ENCODE data around the gene TTC1. TPM values are rescaled to one million over a fixed set of nuclear protein-coding genes. Genes with fewer than 3 reads are reported as not detected.

The TTC1 gene
- total and polyA plus RNA-seq, 2 of the 8 experiments (the other 6 are each of a cell fraction or from before 2014, with no cell fraction given) = 25.1 to 63.9 TPM

DNA sequence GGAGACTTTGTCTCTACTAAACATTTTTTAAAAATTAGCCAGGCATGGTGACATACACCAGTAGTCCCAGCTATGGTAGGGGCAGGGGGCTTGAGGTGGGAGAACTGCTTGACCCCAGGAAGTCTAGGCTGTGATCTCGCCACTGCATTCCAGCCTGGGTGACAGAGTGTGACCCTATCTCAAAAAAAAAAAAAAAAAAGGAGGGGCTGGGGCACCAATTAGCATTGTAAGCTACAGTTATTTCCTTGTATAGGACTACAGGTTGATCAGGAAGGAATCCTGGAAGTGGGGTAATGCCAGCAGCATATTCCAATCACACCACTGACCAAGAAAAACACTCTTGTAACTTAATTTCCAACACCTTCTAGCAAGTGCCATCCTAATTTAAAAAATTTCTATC, 78.3 kb downstream of the TTC1 start:
- Histone ChIP-seq H3K79me2 (ENCODE audit: control insufficient read depth in 1 of 2, insufficient read depth in 2 of 2, low read length in 2 of 2) (peaks cover 0 to 2% of the 10 kb centered on the region in 2 experiments; a peak in 1 of 4 replicates), H3K4me2 (ENCODE audit: insufficient read depth in 1 of 2, low read depth in 2 of 2, low read length in 2 of 2) (no peak overlapping the region), H2BK12ac (ENCODE audit: low read depth, low read length) (no peak overlapping the region), H3K56ac (replicated peaks; ENCODE audit: insufficient read length, low read depth, low read length) (no peak overlapping the region), H2BK15ac (ENCODE audit: low read length) (no peak overlapping the region), H2BK120ac (replicated peaks; ENCODE audit: low read depth, low read length) (no peak overlapping the region), H3K18ac (ENCODE audit: extremely low read depth, low read length) (no peak overlapping the region), H3K4ac (replicated peaks; ENCODE audit: insufficient read length, low read depth, low read length) (no peak overlapping the region), H4K91ac (replicated peaks; ENCODE audit: insufficient read length, low read length) (no peak overlapping the region), H3K79me1 (ENCODE audit: low read depth, low read length) (no peaks in the 10 kb centered on the region; the same call in 1 of the 2 replicates), H4K8ac (ENCODE audit: extremely low read depth, insufficient read depth, low read length) (no peak overlapping the region), H4K5ac (ENCODE audit: insufficient read length, low read depth, low read length) (no peak overlapping the region), H3K27ac (ENCODE audit: low read depth, low read length) (no peak overlapping the region), H2BK5ac (ENCODE audit: low read depth, low read length) (no peak overlapping the region), H3K14ac (ENCODE audit: insufficient read length) (no peak overlapping the region), H4K20me1 (replicated peaks in 1 of 2; ENCODE audit: control insufficient read depth in 1 of 2, insufficient read depth in 2 of 2, low read length in 2 of 2) (no peaks in the 10 kb centered on the region), H2AK5ac (ENCODE audit: low read depth, low read length) (no peak overlapping the region), H3K27me3 (replicated peaks in 1 of 4; ENCODE audit: control insufficient read depth in 3 of 4, extremely low read depth in 1 of 4, insufficient read depth in 3 of 4, low read length in 3 of 4) (no peaks in the 10 kb centered on the region), H3K23me2 (ENCODE audit: low read depth, low read length) (no peaks in the 10 kb centered on the region), H3K4me1 (replicated peaks in 1 of 4; ENCODE audit: control insufficient read depth in 3 of 4, insufficient read depth in 4 of 4, low read length in 3 of 4) (peaks cover 0 to 8% (median 0%) of the 10 kb centered on the region in 4 experiments; a peak in 2 of 7 replicates), H3K9me3 (ENCODE audit: insufficient read depth in 2 of 2, low read depth in 1 of 2, low read length in 1 of 2) (no peaks in the 10 kb centered on the region), H3K4me3 (ENCODE audit: extremely low read depth in 1 of 4, insufficient read depth in 2 of 4, low read depth in 3 of 4, low read length in 4 of 4) (no peak overlapping the region), H3K23ac (ENCODE audit: insufficient read length) (no peak overlapping the region), H2BK20ac (ENCODE audit: low read length) (no peak overlapping the region), H2AFZ (ENCODE audit: low read length) (no peak overlapping the region), H3K9ac (replicated peaks in 1 of 4; ENCODE audit: extremely low read depth in 1 of 4, low read depth in 3 of 4, low read length in 3 of 4) (no peak overlapping the region), H3K36me3 (ENCODE audit: control insufficient read depth in 2 of 4, insufficient read depth in 4 of 4, low read length in 3 of 4) (peaks cover 0 to 14% (median 1%) of the 10 kb centered on the region in 4 experiments; a peak in 3 of 8 replicates)
- WGBS, 2 experiments (ENCODE audit: extremely low coverage in 1 of 2, insufficient coverage in 1 of 2, insufficient read length in 1 of 2, insufficient replicate concordance in 2 of 2, low coverage in 1 of 2, low lambda C conversion rate in 2 of 2, missing lambda C conversion rate in 1 of 2) = 54% methylated on average over 1 of the region's 1 CpG; no CpG with 5 or more reads in 1 of the 2 experiments
- no peak for FAIRE-seq
- no peak for DNase-seq (ENCODE audit: low read depth in 1 of 2, low spot score in 2 of 2)
- POLR2A ChIA-PET (ENCODE audit: partially characterized antibody) = interaction anchor here (1.0 to 1.2 kb wide), 2 partner anchors 16 to 20 kb away, joined by 3 read pairs; no protein-coding TSS in a partner anchor
- CTCF ChIA-PET (ENCODE audit: partially characterized antibody) = interaction anchor here (0.6 to 1.6 kb wide), 3 partner anchors 65 to 258 kb away, joined by 3 to 7 read pairs (median 3); no protein-coding TSS in a partner anchor
- TF ChIP-seq CHD2 (IDR thresholded peaks at IDR 0.05; ENCODE audit: low read length) = no peak
- TF ChIP-seq SP1 (IDR thresholded peaks at IDR 0.05; ENCODE audit: low read depth, low read length) = no peak
- TF ChIP-seq SP4 (IDR thresholded peaks at IDR 0.05; ENCODE audit: low read length) = no peak
- TF ChIP-seq TBP (IDR thresholded peaks at IDR 0.05; ENCODE audit: low read depth, low read length) = no peak
- TF ChIP-seq POU5F1 (IDR thresholded peaks at IDR 0.05; ENCODE audit: low read depth, low read length) = no peak
- TF ChIP-seq TEAD4 (IDR thresholded peaks at IDR 0.05; ENCODE audit: low read depth, low read length) = no peak
- TF ChIP-seq BACH1 (IDR thresholded peaks at IDR 0.05; ENCODE audit: low read length) = no peak
- no peak for TF ChIP-seq HDAC2 (IDR thresholded peaks at IDR 0.05; ENCODE audit: borderline replicate concordance in 1 of 2, low read depth in 2 of 2, low read length in 2 of 2)
- no peak for TF ChIP-seq BCL11A (IDR thresholded peaks at IDR 0.05; ENCODE audit: low read depth in 2 of 2, low read length in 2 of 2)
- TF ChIP-seq, protein P1, sequence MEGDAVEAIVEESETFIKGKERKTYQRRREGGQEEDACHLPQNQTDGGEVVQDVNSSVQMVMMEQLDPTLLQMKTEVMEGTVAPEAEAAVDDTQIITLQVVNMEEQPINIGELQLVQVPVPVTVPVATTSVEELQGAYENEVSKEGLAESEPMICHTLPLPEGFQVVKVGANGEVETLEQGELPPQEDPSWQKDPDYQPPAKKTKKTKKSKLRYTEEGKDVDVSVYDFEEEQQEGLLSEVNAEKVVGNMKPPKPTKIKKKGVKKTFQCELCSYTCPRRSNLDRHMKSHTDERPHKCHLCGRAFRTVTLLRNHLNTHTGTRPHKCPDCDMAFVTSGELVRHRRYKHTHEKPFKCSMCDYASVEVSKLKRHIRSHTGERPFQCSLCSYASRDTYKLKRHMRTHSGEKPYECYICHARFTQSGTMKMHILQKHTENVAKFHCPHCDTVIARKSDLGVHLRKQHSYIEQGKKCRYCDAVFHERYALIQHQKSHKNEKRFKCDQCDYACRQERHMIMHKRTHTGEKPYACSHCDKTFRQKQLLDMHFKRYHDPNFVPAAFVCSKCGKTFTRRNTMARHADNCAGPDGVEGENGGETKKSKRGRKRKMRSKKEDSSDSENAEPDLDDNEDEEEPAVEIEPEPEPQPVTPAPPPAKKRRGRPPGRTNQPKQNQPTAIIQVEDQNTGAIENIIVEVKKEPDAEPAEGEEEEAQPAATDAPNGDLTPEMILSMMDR (IDR thresholded peaks at IDR 0.05; ENCODE audit: control extremely low read depth in 1 of 3, insufficient read depth in 1 of 3, low read depth in 1 of 3, low read length in 3 of 3) = no peak
- no peak for TF ChIP-seq CEBPB (IDR thresholded peaks at IDR 0.05; ENCODE audit: low read depth, low read length)
- no peak for TF ChIP-seq NANOG (IDR thresholded peaks at IDR 0.05; ENCODE audit: insufficient read depth, low read depth, low read length, poor library complexity, severe bottlenecking)

All from H1 (cell line).